ENCODE measurements around the gene BLTP2. TPM values are rescaled to one million over a fixed set of nuclear protein-coding genes. Genes with fewer than 3 reads are reported as not detected.

The BLTP2 gene
- total and polyA plus RNA-seq, 2 of the 13 experiments (the other 11 are each of a cell fraction or from before 2014, with no cell fraction given) = 66.7 to 80.9 TPM

DNA sequence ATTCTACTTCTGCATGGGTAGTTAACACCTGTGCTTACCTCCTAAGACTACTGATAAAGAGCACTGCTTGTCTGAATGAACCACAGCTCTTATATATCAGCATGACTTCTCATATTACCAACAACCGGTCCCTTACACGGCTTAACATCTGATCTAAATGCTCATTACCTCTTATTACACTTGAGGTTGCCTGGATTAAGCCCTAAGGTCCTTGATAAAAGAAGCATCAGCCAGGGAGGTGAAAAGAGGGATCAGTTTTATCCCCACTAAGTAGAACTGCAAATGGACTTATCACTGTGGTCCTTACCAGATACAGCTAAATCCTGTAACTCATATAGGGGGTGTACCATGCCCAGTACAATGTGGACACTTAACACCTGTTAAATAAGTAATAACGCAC, 22.8 kb downstream of the BLTP2 start (continued):
- no peak for TF ChIP-seq MAF1 (CRISPR knock-in tag; IDR thresholded peaks at IDR 0.05; ENCODE audit: borderline replicate concordance)
- TF ChIP-seq ZSCAN30 (CRISPR knock-in tag; IDR thresholded peaks at IDR 0.05) = no peak
- TF ChIP-seq ZBTB7A (CRISPR knock-in tag; IDR thresholded peaks at IDR 0.05) = no peak

DNA sequence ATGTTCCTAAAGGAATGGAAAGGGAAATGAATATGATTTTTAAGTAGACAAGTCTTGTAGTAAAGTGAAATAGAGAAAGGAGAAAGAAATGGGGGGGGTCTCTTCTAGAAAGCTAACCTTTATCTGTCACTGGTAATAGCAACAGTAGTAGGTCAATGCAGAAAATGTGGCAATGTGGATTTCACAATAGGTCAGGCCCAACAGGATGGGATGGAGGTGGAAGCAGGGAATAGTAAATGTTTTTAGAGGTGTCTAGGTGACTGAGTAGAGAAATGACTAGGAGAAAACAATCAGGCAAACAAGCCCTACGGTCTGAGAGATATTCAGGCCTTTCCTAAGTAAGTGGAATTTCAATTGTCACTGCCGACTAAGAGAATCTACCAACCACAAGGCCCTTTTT, 24.9 kb downstream of the BLTP2 start:
- no peak overlapping the region for H3K9ac ChIP-seq (ENCODE audit: insufficient read depth, low read depth, low read length)
- H3K4me3 ChIP-seq (replicated peaks in 1 of 3; ENCODE audit: insufficient read depth in 1 of 3, low read depth in 2 of 3, low read length in 3 of 3) = no peak overlapping the region
- FAIRE-seq (no peak), DNase-seq (ENCODE audit: low spot score) (no peak), ATAC-seq (no peak)
- no peaks in the 10 kb centered on the region for H4K20me1 ChIP-seq (ENCODE audit: insufficient read depth, low read length)
- ChIA-PET POLR2A (no interaction called here), CTCF (ENCODE audit: low intra/inter-chr PET ratio, low total read pairs) (no interaction called here)
- no peaks in the 10 kb centered on the region for H3K79me2 ChIP-seq (ENCODE audit: insufficient read depth, low read length)
- no peak overlapping the region for H3K27ac ChIP-seq (ENCODE audit: extremely low read length, insufficient read depth, low read length)
- no peaks in the 10 kb centered on the region for H3K27me3 ChIP-seq (ENCODE audit: control insufficient read depth in 1 of 2, insufficient read depth in 2 of 2, low read length in 2 of 2)
- in situ Hi-C loops (cut with HindIII; ENCODE audit: extremely low pct_ligation_motif_present, low pct_unique_long_range_greater_than_20kb) = loop anchor here (5.0 kb wide), 1 partner anchor 48 kb away; the partner anchor contains the start of gene PIGS
- no peak overlapping the region for H2AFZ ChIP-seq (ENCODE audit: low read length)
- no TSS peak for BruUV-seq (replicated peaks)
- peaks cover 50 to 85% of the 10 kb centered on the region in 2 experiments for H3K36me3 ChIP-seq (replicated peaks in 1 of 2; ENCODE audit: control insufficient read depth in 1 of 2, insufficient read depth in 2 of 2, low read length in 2 of 2)
- intact Hi-C loops (cut with micrococcal nuclease; ENCODE audit: unreplicated experiment) = no loop called here
- no peaks in the 10 kb centered on the region for H3K4me1 ChIP-seq (ENCODE audit: insufficient read depth, low read length)
- TF ChIP-seq RFX5 (IDR thresholded peaks at IDR 0.05; ENCODE audit: low read depth, low read length) (no peak), CEBPB (IDR thresholded peaks at IDR 0.05; ENCODE audit: borderline replicate concordance, low read depth, low read length) (peak; percentile 66)
- no peaks in the 10 kb centered on the region for H3K9me3 ChIP-seq (ENCODE audit: low read length)
- H3K4me2 ChIP-seq (ENCODE audit: low read depth, low read length) = no peak overlapping the region
- 84% methylated on average over 2 of the region's 2 CpGs for WGBS (ENCODE audit: low lambda C conversion rate)

DNA sequence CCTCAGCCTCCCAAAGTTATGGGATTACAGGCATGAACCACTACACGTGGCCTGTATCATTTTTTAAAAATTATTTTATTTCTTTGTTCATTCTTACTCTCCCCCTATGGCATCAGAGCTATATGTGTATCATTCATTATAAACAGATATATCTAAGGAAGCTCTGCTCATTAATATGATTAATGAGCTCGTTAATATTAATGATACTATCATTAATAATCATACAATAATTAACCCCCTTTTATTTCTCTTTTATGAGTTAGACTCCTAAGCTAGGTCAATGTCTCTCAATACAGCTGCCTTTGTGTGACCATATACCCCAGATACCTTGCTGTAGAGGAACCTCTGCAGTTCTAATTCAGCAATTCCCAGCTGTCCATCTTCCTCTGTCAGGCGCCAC, 26.5 kb downstream of the BLTP2 start:
- intact Hi-C loops (cut with micrococcal nuclease; ENCODE audit: unreplicated experiment) = no loop called here
- Histone ChIP-seq H3K9me3 (ENCODE audit: low read length) (no peaks in the 10 kb centered on the region), H3K36me3 (replicated peaks in 1 of 2; ENCODE audit: control insufficient read depth in 1 of 2, insufficient read depth in 2 of 2, low read length in 2 of 2) (peaks cover 49 to 88% of the 10 kb centered on the region in 2 experiments), H3K4me3 (replicated peaks in 1 of 3; ENCODE audit: insufficient read depth in 1 of 3, low read depth in 2 of 3, low read length in 3 of 3) (no peak overlapping the region), H4K20me1 (ENCODE audit: insufficient read depth, low read length) (no peaks in the 10 kb centered on the region), H3K79me2 (ENCODE audit: insufficient read depth, low read length) (no peaks in the 10 kb centered on the region), H3K9ac (ENCODE audit: insufficient read depth, low read depth, low read length) (no peak overlapping the region), H2AFZ (ENCODE audit: low read length) (no peak overlapping the region), H3K27ac (ENCODE audit: extremely low read length, insufficient read depth, low read length) (no peak overlapping the region), H3K4me2 (ENCODE audit: low read depth, low read length) (no peak overlapping the region), H3K27me3 (ENCODE audit: control insufficient read depth in 1 of 2, insufficient read depth in 2 of 2, low read length in 2 of 2) (no peaks in the 10 kb centered on the region), H3K4me1 (ENCODE audit: insufficient read depth, low read length) (no peaks in the 10 kb centered on the region)
- CTCF ChIA-PET (ENCODE audit: low intra/inter-chr PET ratio, low total read pairs) = no interaction called here
- in situ Hi-C loops (cut with HindIII; ENCODE audit: extremely low pct_ligation_motif_present, low pct_unique_long_range_greater_than_20kb) = no loop called here
- 84% methylated on average over 3 of the region's 3 CpGs for WGBS (ENCODE audit: low lambda C conversion rate)
- FAIRE-seq (no peak), DNase-seq (ENCODE audit: low spot score) (no peak), ATAC-seq (no peak)
- BruUV-seq (replicated peaks) = no TSS peak
- POLR2A ChIA-PET = no interaction called here
- TF ChIP-seq GATA4 (IDR thresholded peaks at IDR 0.05; ENCODE audit: borderline replicate concordance, low read depth) = no peak
- no peak for TF ChIP-seq ZNF841 (CRISPR knock-in tag; IDR thresholded peaks at IDR 0.05; ENCODE audit: borderline replicate concordance)
- TF ChIP-seq TEAD2 (CRISPR knock-in tag; IDR thresholded peaks at IDR 0.05) = no peak
- no peak for TF ChIP-seq FOXA1 (IDR thresholded peaks at IDR 0.05)
- TF ChIP-seq FOXA1 (CRISPR knock-in tag; IDR thresholded peaks at IDR 0.05) = no peak
- TF ChIP-seq, protein P1, sequence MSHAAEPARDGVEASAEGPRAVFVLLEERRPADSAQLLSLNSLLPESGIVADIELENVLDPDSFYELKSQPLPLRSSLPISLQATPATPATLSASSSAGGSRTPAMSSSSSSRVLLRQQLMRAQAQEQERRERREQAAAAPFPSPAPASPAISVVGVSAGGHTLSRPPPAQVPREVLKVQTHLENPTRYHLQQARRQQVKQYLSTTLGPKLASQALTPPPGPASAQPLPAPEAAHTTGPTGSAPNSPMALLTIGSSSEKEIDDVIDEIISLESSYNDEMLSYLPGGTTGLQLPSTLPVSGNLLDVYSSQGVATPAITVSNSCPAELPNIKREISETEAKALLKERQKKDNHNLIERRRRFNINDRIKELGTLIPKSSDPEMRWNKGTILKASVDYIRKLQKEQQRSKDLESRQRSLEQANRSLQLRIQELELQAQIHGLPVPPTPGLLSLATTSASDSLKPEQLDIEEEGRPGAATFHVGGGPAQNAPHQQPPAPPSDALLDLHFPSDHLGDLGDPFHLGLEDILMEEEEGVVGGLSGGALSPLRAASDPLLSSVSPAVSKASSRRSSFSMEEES (CRISPR knock-in tag; IDR thresholded peaks at IDR 0.05) = no peak
- TF ChIP-seq ZNF75D (CRISPR knock-in tag; IDR thresholded peaks at IDR 0.05; ENCODE audit: borderline replicate concordance) = no peak
- no peak for TF ChIP-seq HMGA1 (CRISPR knock-in tag; conservative IDR thresholded peaks at IDR 0.05)
- TF ChIP-seq ZNF570 (CRISPR knock-in tag; IDR thresholded peaks at IDR 0.05; ENCODE audit: borderline replicate concordance) = no peak
- TF ChIP-seq TSC22D2 (CRISPR knock-in tag; IDR thresholded peaks at IDR 0.05; ENCODE audit: borderline replicate concordance) = no peak
- no peak for TF ChIP-seq ZMAT5 (CRISPR knock-in tag; IDR thresholded peaks at IDR 0.05; ENCODE audit: borderline replicate concordance, low read depth)
- TF ChIP-seq YY1 (IDR thresholded peaks at IDR 0.05; ENCODE audit: insufficient read depth, insufficient replicate concordance, low read depth, low read length) = no peak
